Astrocyte of the hippocampus (primary cell): ENCODE data around the gene SRPK3.

Experiments used
- DNase-seq: peaks from one replicate; pipeline ENCODE4 v3.0.0; 2011; ENCODE audit warnings: low read depth, low spot score

SRPK3 gene

GRCh38 chrX:153783378-153784013 lies 2.7 kb downstream of the SRPK3 start:
- DNase-seq, result no peak

- DNase-seq, result no peak
Observed at GRCh38 chrX:153784325-153784967, 3.6 kb downstream of the SRPK3 start.

- DNase-seq, result no peak
Observed at GRCh38 chrX:153786669-153787068, 5.8 kb downstream of the SRPK3 start.

GRCh38 chrX:153789654-153790053 lies 8.8 kb downstream of the SRPK3 start:
- no peak for DNase-seq

GRCh38 chrX:153791104-153791852 lies 10.4 kb downstream of the SRPK3 start:
- DNase-seq, result no peak

GRCh38 chrX:153792368-153792767 lies 11.5 kb downstream of the SRPK3 start:
- no peak for DNase-seq

- no peak for DNase-seq
Observed at GRCh38 chrX:153793291-153793690, 12.4 kb downstream of the SRPK3 start.

GRCh38 chrX:153794018-153794896 lies 13.4 kb downstream of the SRPK3 start, which contains the start of the genes IDH3G and SSR4:
Gene IDH3G, minus strand, starts transcription at chrX:153794375. Its CDS starts 49 bp downstream, at chrX:153794326.
Gene SSR4, plus strand, starts transcription at chrX:153794668. Its CDS starts 20 bp downstream, at chrX:153794688.
- DNase-seq, result peak; percentile 96

- peak; percentile 33 for DNase-seq
Observed at GRCh38 chrX:153794897-153795816, 14.3 kb downstream of the SRPK3 start.

GRCh38 chrX:153797415-153798015 lies 16.7 kb downstream of the SRPK3 start:
- DNase-seq, result no peak

GRCh38 chrX:153799326-153799725 lies 18.5 kb downstream of the SRPK3 start:
- no peak for DNase-seq

- no peak for DNase-seq
Observed at GRCh38 chrX:153800177-153800722, 19.4 kb downstream of the SRPK3 start.

GRCh38 chrX:153800746-153801145 lies 19.9 kb downstream of the SRPK3 start:
- DNase-seq, result no peak

GRCh38 chrX:153801669-153802068 lies 20.8 kb downstream of the SRPK3 start:
- no peak for DNase-seq

GRCh38 chrX:153802513-153803045 lies 21.7 kb downstream of the SRPK3 start:
- peak; percentile 79 for DNase-seq

GRCh38 chrX:153803211-153804099 lies 22.6 kb downstream of the SRPK3 start:
- no peak for DNase-seq

- DNase-seq, result no peak
Observed at GRCh38 chrX:153804100-153804595, 23.3 kb downstream of the SRPK3 start.

- no peak for DNase-seq
Observed at GRCh38 chrX:153804621-153805020, 23.8 kb downstream of the SRPK3 start.
